TTC549 (cell line): ENCODE measurements around the gene HMX2.

ENCODE experiments used
- FAIRE-seq: peaks from 2 replicates; lab custom pipeline; 2012; peaks lifted over from hg19 to GRCh38; lab: Jason Lieb, UNC

The HMX2 gene

GRCh38 chr10:123147635-123148413 is at the start of gene HMX2:
HMX2 (plus strand) TSS chr10:123148136; CDS start chr10:123148379, 243 bp downstream.
- FAIRE-seq: no peak

GRCh38 chr10:123100030-123100762 is 47.7 kb upstream of the HMX2 start:
- FAIRE-seq: no peak

GRCh38 chr10:123101872-123102271 is 46.1 kb upstream of the HMX2 start:
- FAIRE-seq: no peak

- no peak for FAIRE-seq
These were observed 45.3 kb upstream of the HMX2 start for GRCh38 chr10:123102673-123103072.

GRCh38 chr10:123103944-123104343 is 44.0 kb upstream of the HMX2 start:
- no peak for FAIRE-seq

GRCh38 chr10:123109466-123109865 is 38.5 kb upstream of the HMX2 start:
- FAIRE-seq: no peak

- no peak for FAIRE-seq
These were observed 30.1 kb upstream of the HMX2 start for GRCh38 chr10:123117644-123118417.

- FAIRE-seq: no peak
These were observed 28.9 kb upstream of the HMX2 start for GRCh38 chr10:123119081-123119480.

- no peak for FAIRE-seq
These were observed 21.7 kb upstream of the HMX2 start for GRCh38 chr10:123126246-123126645.

GRCh38 chr10:123129618-123130271 is 18.2 kb upstream of the HMX2 start:
- FAIRE-seq: no peak

GRCh38 chr10:123132576-123133477 is 15.1 kb upstream of the HMX2 start:
- no peak for FAIRE-seq

- FAIRE-seq: no peak
These were observed 14.2 kb upstream of the HMX2 start for GRCh38 chr10:123133541-123134342.

GRCh38 chr10:123134343-123134914 is 13.5 kb upstream of the HMX2 start:
- FAIRE-seq: no peak

- FAIRE-seq: no peak
These were observed 13.0 kb upstream of the HMX2 start for GRCh38 chr10:123134915-123135414.

GRCh38 chr10:123135415-123136141 is 12.4 kb upstream of the HMX2 start, which contains the start of gene HMX3:
HMX3 (plus strand) TSS chr10:123135970; CDS start chr10:123136051, 81 bp downstream.
- no peak for FAIRE-seq

- FAIRE-seq: no peak
These were observed 11.6 kb upstream of the HMX2 start for GRCh38 chr10:123136221-123136805.

GRCh38 chr10:123136806-123137642 is 10.9 kb upstream of the HMX2 start:
- FAIRE-seq: no peak

GRCh38 chr10:123139165-123139520 is 8.8 kb upstream of the HMX2 start:
- FAIRE-seq: no peak
